HEK293T (cell line): ENCODE measurements around the gene CASP2.

Source experiments
- CTBP1 ChIP-seq: fragments of 450-650 bp; IDR thresholded peaks from 2 replicates; pipeline ENCODE4 v1.6.1; 2016; ENCODE audit warnings: borderline replicate concordance
- SP1 ChIP-seq: fragments of 450-650 bp; IDR thresholded peaks from 2 replicates; pipeline ENCODE4 v1.6.1; 2017
- SUZ12 ChIP-seq: fragments of 450-650 bp; IDR thresholded peaks from 2 replicates; pipeline ENCODE4 v1.6.1; 2016; ENCODE audit warnings: mild to moderate bottlenecking

GRCh38 chr7:143290293-143290692, 2.1 kb downstream of the CASP2 start:
- no peak for TF ChIP-seq SUZ12
- no peak for TF ChIP-seq CTBP1
- TF ChIP-seq SP1 = no peak
